Measurements from ENCODE around the gene COL5A1. TPM values are rescaled to one million over a fixed set of nuclear protein-coding genes. Genes with fewer than 3 reads are reported as not detected.

The COL5A1 gene
- total RNA-seq, 4 donors from 2014 or later = 7.1 to 69.3 (median 16.1) TPM

DNA sequence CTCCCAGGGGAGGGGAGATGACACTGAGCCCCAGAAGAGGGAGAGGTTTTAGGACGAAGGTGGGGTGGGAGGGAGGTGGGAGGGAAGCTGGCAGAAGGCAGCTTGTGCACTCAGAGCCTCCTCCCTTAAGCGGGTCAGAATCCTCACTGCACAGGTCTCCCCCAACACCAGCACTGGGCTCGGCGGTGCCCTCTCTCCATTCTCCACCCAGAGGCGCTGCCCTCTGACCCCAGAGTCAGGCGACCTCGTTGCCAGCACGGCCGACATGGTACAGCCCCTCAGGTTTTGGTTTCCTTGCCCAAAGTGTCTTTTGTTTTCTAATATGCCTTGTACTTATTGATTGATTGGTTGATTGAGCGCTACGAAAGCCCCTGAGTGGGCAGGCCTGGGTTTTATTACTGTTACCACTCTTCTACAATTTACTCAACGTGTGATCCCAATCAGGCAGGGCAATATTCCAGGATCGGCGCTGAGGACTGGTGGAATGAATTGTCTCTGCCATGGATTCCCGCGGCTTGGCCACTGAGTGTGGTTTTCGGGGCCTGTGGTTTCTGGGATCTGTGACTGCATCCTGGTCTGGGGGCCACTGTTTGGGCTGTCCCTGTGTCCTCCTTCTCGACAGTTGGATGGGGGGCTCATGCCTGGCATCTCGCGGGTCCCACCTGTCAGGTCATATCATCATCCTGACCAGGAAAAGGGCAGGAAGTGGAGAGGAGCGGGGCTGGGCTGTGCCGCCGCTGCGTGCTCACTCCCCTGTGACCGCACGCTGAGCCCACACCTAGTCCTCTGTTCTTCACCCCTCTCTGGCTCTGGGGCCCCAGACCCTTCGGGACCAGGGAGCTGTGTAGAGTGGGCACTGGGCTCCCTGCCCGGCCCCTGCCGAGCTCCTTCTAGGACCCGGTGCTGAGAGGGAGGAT lies 229.4 kb downstream of the COL5A1 start:
- TF ChIP-seq POLR2A (IDR thresholded peaks at IDR 0.05) (no peak), POLR2AphosphoS5 (IDR thresholded peaks at IDR 0.05) (no peak), EP300 (IDR thresholded peaks at IDR 0.05; ENCODE audit: low read depth) (no peak)
- TF ChIP-seq, protein P1, sequence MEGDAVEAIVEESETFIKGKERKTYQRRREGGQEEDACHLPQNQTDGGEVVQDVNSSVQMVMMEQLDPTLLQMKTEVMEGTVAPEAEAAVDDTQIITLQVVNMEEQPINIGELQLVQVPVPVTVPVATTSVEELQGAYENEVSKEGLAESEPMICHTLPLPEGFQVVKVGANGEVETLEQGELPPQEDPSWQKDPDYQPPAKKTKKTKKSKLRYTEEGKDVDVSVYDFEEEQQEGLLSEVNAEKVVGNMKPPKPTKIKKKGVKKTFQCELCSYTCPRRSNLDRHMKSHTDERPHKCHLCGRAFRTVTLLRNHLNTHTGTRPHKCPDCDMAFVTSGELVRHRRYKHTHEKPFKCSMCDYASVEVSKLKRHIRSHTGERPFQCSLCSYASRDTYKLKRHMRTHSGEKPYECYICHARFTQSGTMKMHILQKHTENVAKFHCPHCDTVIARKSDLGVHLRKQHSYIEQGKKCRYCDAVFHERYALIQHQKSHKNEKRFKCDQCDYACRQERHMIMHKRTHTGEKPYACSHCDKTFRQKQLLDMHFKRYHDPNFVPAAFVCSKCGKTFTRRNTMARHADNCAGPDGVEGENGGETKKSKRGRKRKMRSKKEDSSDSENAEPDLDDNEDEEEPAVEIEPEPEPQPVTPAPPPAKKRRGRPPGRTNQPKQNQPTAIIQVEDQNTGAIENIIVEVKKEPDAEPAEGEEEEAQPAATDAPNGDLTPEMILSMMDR (IDR thresholded peaks at IDR 0.05) = no peak
- Histone ChIP-seq H3K27ac (peak overlapping the region in 1 of 4 donors; percentile 8), H3K9me3 (no peaks in the 10 kb centered on the region), H3K36me3 (no peaks in the 10 kb centered on the region), H3K27me3 (no peaks in the 10 kb centered on the region), H3K4me3 (no peak overlapping the region), H3K4me1 (no peaks in the 10 kb centered on the region)
- intact Hi-C loops (cut with DNase I; ENCODE audit: low total_unique reads) (no loop called here), in situ Hi-C loops (cut with MboI; ENCODE audit: low pct_ligation_motif_present in 1 of 4, low pct_unique_long_range_greater_than_20kb in 1 of 4, low sequenced_read_pairs in 3 of 4) (no loop called here)
- no peak for DNase-seq
- 69 to 77% methylated on average over 7 to 30 of the region's 30 CpGs for WGBS, 2 donors (ENCODE audit: low coverage in 1 of 2)

DNA sequence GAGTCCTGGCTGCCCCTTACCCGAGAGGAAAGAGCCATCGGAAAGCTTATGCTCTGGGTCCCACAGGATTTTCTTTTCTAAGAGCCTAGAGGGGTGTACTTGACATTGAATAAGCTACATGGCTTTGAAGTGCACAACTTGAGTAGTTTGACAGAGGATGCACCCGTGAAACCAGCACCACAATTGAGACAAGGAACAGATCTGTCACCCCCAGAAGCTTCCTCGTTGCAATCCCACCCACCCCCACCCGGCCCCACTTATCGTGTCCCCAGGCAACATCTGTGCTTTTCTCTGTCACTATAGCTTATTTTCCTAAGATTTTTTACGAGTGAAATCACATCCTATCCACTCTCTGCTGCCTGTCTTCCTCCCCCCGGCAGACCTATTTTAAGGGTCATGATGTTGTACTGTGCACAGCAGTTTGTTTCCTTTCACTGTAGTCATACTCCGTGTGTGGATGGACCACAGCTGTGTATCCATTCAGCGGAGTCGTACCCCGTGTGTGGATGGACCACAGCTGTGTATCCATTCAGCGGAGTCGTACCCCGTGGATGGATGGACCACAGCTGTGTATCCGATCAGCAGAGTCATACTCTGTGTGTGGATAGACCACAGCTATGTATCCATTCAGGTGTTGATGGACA lies 230.2 kb downstream of the COL5A1 start:
- H3K27ac ChIP-seq = peak overlapping the region in 1 of 4 donors; percentile 8
- 50 to 66% methylated on average over 3 to 16 of the region's 16 CpGs for WGBS, 2 donors (ENCODE audit: low coverage in 1 of 2)
- in situ Hi-C loops (cut with MboI; ENCODE audit: low pct_ligation_motif_present in 1 of 4, low pct_unique_long_range_greater_than_20kb in 1 of 4, low sequenced_read_pairs in 3 of 4) = no loop called here
- no peaks in the 10 kb centered on the region for H3K9me3 ChIP-seq
- H3K36me3 ChIP-seq = no peaks in the 10 kb centered on the region
- no peaks in the 10 kb centered on the region for H3K27me3 ChIP-seq
- no peaks in the 10 kb centered on the region for H3K4me1 ChIP-seq
- intact Hi-C loops (cut with DNase I; ENCODE audit: low total_unique reads) = no loop called here
- no peak for DNase-seq
- TF ChIP-seq POLR2AphosphoS5 (IDR thresholded peaks at IDR 0.05) = peak in 2 of 3 donors; percentile 18 to 77
- TF ChIP-seq, protein P1 (IDR thresholded peaks at IDR 0.05) = no peak
- no peak for TF ChIP-seq EP300 (IDR thresholded peaks at IDR 0.05; ENCODE audit: low read depth)
- TF ChIP-seq POLR2A (IDR thresholded peaks at IDR 0.05) = no peak
- no peak overlapping the region for H3K4me3 ChIP-seq

DNA sequence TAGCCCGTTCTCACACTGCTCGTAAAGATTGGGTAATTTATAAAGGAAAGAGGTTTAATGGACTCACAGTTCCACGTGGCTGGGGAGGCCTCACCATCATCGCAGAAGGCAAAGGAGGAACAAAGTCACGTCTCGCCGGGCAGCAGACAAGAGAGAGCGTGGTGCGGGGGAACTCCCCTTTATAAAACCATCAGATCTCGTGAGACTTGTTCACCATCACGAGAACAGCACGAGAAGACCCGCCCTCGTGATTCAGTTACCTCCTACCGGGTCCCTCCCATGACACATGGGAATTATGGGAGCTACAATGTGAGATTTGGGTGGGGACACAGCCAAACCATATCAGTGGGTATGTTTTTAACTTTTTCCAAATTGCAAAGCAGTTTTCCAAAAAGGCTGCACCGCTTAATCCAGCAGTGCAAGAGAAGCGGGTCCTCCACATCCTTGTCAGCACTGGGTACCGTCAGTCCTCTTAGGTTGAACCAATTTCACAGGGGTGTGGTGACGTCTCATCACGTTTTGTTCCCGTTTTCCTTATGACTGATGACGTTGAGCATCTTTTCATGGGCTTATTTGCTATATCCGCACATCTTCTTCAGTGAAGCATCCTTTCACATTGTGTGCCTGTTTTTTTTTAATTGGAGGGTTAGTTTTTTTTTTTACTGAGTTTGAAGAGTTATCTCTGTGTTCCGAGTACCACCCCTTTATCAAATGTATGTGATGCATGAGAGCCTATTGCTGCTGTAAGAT lies 231.1 kb downstream of the COL5A1 start:
- in situ Hi-C loops (cut with MboI; ENCODE audit: low pct_ligation_motif_present in 1 of 4, low pct_unique_long_range_greater_than_20kb in 1 of 4, low sequenced_read_pairs in 3 of 4) = no loop called here
- TF ChIP-seq POLR2A (IDR thresholded peaks at IDR 0.05) (no peak), EP300 (IDR thresholded peaks at IDR 0.05; ENCODE audit: low read depth) (no peak), POLR2AphosphoS5 (IDR thresholded peaks at IDR 0.05) (no peak)
- TF ChIP-seq, protein P1 (IDR thresholded peaks at IDR 0.05) = no peak
- no peaks in the 10 kb centered on the region for H3K4me1 ChIP-seq
- H3K36me3 ChIP-seq = no peaks in the 10 kb centered on the region
- H3K9me3 ChIP-seq = no peaks in the 10 kb centered on the region
- no peak overlapping the region for H3K4me3 ChIP-seq
- H3K27me3 ChIP-seq = no peaks in the 10 kb centered on the region
- 77 to 80% methylated on average over 22 to 24 of the region's 24 CpGs for WGBS, 2 donors (ENCODE audit: low coverage in 1 of 2)
- no peak overlapping the region for H3K27ac ChIP-seq
- intact Hi-C loops (cut with DNase I; ENCODE audit: low total_unique reads) = no loop called here
- DNase-seq = no peak

DNA sequence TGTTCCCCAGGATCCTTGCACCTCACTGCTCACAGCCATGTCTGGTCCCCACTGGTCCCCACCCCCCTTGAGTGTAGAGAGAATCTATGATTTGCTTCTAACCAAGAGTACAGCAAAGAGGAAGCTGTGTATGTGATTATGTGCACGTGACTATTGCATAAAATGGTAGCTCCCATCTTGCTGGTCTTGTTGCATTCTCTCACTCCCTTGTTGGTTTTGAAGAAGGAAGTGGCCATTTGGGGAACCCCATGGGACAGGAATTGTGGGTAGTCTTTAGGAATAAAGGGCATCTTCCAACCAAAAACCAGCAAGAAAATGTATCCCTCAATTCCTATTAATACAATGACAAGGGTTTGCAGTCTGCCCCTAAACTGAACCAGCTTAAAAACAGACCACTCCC lies 233.8 kb downstream of the COL5A1 start:
- in situ Hi-C loops (cut with MboI; ENCODE audit: low pct_ligation_motif_present in 1 of 4, low pct_unique_long_range_greater_than_20kb in 1 of 4, low sequenced_read_pairs in 3 of 4) = no loop called here
- intact Hi-C loops (cut with DNase I; ENCODE audit: low total_unique reads) = no loop called here
- no peak for TF ChIP-seq POLR2A (IDR thresholded peaks at IDR 0.05)
- no peak for TF ChIP-seq EP300 (IDR thresholded peaks at IDR 0.05; ENCODE audit: low read depth)
- TF ChIP-seq POLR2AphosphoS5 (IDR thresholded peaks at IDR 0.05) = no peak
- TF ChIP-seq, protein P1 (IDR thresholded peaks at IDR 0.05) = no peak
- WGBS, 2 donors (ENCODE audit: low coverage in 1 of 2) = 45% methylated on average over 1 of the region's 1 CpG; no CpG with 5 or more reads in 1 of the 2 donors
- no peak overlapping the region for H3K4me3 ChIP-seq
- no peaks in the 10 kb centered on the region for H3K27me3 ChIP-seq
- no peaks in the 10 kb centered on the region for H3K9me3 ChIP-seq
- no peak for DNase-seq
- no peaks in the 10 kb centered on the region for H3K4me1 ChIP-seq
- no peak overlapping the region for H3K27ac ChIP-seq
- no peaks in the 10 kb centered on the region for H3K36me3 ChIP-seq
